DOHH2 (cell line): ENCODE results near the gene COLEC12.

Source experiments
- H3F3A ChIP-seq: fragments of 200-600 bp; sonication (generic), shearing (Covaris generic); 2 replicates; pipeline ENCODE4 v1.6.0; 2016; ENCODE audit warnings: antibody characterized with exemption, mild to moderate bottlenecking; ENCODE audit not compliant: control insufficient read depth, insufficient read depth
- H3K27ac ChIP-seq: fragments of 200-600 bp; sonication (generic); 2 replicates; pipeline ENCODE4 v1.5.1; 2014; ENCODE audit warnings: low read depth, mild to moderate bottlenecking, low read length, moderate library complexity
- H3K27me3 ChIP-seq: fragments of 200-600 bp; sonication (generic); 2 replicates; pipeline ENCODE4 v1.6.1; 2014; ENCODE audit warnings: mild to moderate bottlenecking, low read length, mixed read lengths; ENCODE audit not compliant: control insufficient read depth
- H3K36me3 ChIP-seq: fragments of 200-600 bp; sonication (generic); 2 replicates; pipeline ENCODE4 v1.6.1; 2014; ENCODE audit warnings: mild to moderate bottlenecking, low read length, moderate library complexity, mixed read lengths; ENCODE audit not compliant: control insufficient read depth
- H3K4me1 ChIP-seq: fragments of 200-600 bp; sonication (generic); 2 replicates; pipeline ENCODE4 v1.6.1; 2014; ENCODE audit warnings: mild to moderate bottlenecking, low read length, mixed read lengths; ENCODE audit not compliant: control insufficient read depth
- H3K4me2 ChIP-seq: fragments of 200-600 bp; sonication (generic); 2 replicates; pipeline ENCODE4 v1.6.0; 2014; ENCODE audit warnings: mild to moderate bottlenecking, low read length, moderate library complexity
- H3K4me3 ChIP-seq: fragments of 200-600 bp; sonication (generic); 2 replicates; pipeline ENCODE4 v1.5.1; 2014; ENCODE audit warnings: mild to moderate bottlenecking, low read length, mixed read lengths
- H3K79me2 ChIP-seq: fragments of 200-600 bp; sonication (generic); 2 replicates; pipeline ENCODE4 v1.6.1; 2014; ENCODE audit warnings: mild to moderate bottlenecking, low read length, mixed read lengths; ENCODE audit not compliant: control insufficient read depth
- H3K9me2 ChIP-seq: fragments of 200-600 bp; sonication (generic); replicated peaks from 2 replicates; pipeline ENCODE4 v1.6.1; 2014; ENCODE audit warnings: mild to moderate bottlenecking, low read length, mixed read lengths; ENCODE audit not compliant: control insufficient read depth
- H3K9me3 ChIP-seq: fragments of 200-600 bp; sonication (generic); 2 replicates; pipeline ENCODE4 v1.6.1; 2014; ENCODE audit warnings: antibody characterized with exemption, low read length, mixed read lengths; ENCODE audit not compliant: control insufficient read depth, insufficient read depth
- H4K20me1 ChIP-seq: fragments of 200-600 bp; sonication (generic); 2 replicates; pipeline ENCODE4 v1.6.0; 2014; ENCODE audit warnings: low read depth, mild to moderate bottlenecking, antibody characterized with exemption, low read length, moderate library complexity; ENCODE audit not compliant: control insufficient read depth, insufficient read depth
- EZH2phosphoT487 ChIP-seq: fragments of 200-600 bp; sonication (generic); IDR thresholded peaks from 2 replicates; pipeline ENCODE4 v1.6.1; 2017; ENCODE audit warnings: borderline replicate concordance, mild to moderate bottlenecking, antibody characterized with exemption, low read length, moderate library complexity, mixed read lengths
- TF ChIP-seq, protein P1 (sequence below): fragments of 200-600 bp; sonication (generic); IDR thresholded peaks from one replicate; pipeline ENCODE4 v1.5.1; 2014; ENCODE audit warnings: antibody characterized with exemption, mild to moderate bottlenecking, low read depth, low read length; ENCODE audit not compliant: poor library complexity, severe bottlenecking

The COLEC12 gene

GRCh38 chr18:424071-424661 lies 76.3 kb downstream of the COLEC12 start:
- no peaks in the 10 kb centered on the region for H3K36me3 ChIP-seq
- no peak overlapping the region for H3K4me2 ChIP-seq
- no peaks in the 10 kb centered on the region for H3K9me3 ChIP-seq
- H3F3A ChIP-seq, result no peaks in the 10 kb centered on the region
- no peak for TF ChIP-seq EZH2phosphoT487
- no peaks in the 10 kb centered on the region for H3K79me2 ChIP-seq
- H3K27ac ChIP-seq, result no peak overlapping the region
- H3K4me1 ChIP-seq, result no peaks in the 10 kb centered on the region
- no peaks in the 10 kb centered on the region for H3K27me3 ChIP-seq
- no peaks in the 10 kb centered on the region for H3K9me2 ChIP-seq
- H3K4me3 ChIP-seq, result no peak overlapping the region
- no peaks in the 10 kb centered on the region for H4K20me1 ChIP-seq

- no peaks in the 10 kb centered on the region for H3K4me1 ChIP-seq
- H3K36me3 ChIP-seq, result no peaks in the 10 kb centered on the region
- H3K79me2 ChIP-seq, result no peaks in the 10 kb centered on the region
- no peak overlapping the region for H3K27ac ChIP-seq
- no peak overlapping the region for H3K4me3 ChIP-seq
- H3K4me2 ChIP-seq, result no peak overlapping the region
- no peaks in the 10 kb centered on the region for H3K9me3 ChIP-seq
- no peaks in the 10 kb centered on the region for H3F3A ChIP-seq
- H4K20me1 ChIP-seq, result no peaks in the 10 kb centered on the region
- H3K9me2 ChIP-seq, result no peaks in the 10 kb centered on the region
- H3K27me3 ChIP-seq, result no peaks in the 10 kb centered on the region
- TF ChIP-seq, protein P1, sequence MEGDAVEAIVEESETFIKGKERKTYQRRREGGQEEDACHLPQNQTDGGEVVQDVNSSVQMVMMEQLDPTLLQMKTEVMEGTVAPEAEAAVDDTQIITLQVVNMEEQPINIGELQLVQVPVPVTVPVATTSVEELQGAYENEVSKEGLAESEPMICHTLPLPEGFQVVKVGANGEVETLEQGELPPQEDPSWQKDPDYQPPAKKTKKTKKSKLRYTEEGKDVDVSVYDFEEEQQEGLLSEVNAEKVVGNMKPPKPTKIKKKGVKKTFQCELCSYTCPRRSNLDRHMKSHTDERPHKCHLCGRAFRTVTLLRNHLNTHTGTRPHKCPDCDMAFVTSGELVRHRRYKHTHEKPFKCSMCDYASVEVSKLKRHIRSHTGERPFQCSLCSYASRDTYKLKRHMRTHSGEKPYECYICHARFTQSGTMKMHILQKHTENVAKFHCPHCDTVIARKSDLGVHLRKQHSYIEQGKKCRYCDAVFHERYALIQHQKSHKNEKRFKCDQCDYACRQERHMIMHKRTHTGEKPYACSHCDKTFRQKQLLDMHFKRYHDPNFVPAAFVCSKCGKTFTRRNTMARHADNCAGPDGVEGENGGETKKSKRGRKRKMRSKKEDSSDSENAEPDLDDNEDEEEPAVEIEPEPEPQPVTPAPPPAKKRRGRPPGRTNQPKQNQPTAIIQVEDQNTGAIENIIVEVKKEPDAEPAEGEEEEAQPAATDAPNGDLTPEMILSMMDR, result no peak
- TF ChIP-seq EZH2phosphoT487, result no peak
Observed at GRCh38 chr18:422966-423365, 77.5 kb downstream of the COLEC12 start.

DNA sequence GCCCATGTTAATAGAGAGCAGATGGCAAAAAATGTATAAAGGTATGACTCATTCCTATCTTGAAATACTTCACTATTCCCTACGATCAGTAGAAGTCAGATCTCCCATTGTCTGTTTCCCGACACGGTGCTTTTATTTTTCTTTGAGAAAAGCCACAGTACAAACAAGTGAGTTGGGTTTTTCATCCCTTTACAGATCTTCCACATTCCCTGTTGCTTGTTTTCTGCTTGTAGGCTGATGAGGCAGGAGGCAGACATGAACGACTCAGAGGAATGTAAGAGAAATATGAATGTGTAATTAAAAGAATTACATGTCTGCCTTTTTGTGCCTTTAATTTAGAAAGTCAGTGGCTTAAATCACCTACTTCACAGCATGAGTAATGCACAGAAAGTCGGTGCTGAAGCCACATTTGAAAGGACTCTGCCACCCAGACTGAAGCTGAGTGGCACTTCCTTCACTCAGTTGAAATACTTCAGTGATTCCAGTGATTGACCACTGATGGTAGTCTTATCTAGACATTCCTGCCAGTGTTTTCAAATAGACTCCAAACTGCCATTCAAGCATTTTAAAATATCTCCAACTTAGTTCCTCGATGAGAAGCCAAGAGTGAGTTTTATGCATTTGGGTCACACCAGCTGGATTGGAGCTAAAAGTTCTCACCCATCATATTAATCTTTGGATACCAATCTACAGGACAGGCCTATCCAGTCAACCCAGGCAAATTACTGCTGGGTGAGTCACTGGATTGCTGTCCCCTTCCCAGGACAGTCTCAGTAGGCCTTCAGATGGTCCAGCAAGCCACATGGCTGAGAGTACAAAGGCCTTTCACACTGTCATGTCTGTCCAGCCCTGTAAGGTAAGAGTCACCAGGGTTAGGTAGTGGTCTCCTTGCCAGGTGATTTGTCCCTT lies 79.0 kb downstream of the COLEC12 start:
- no peak overlapping the region for H3K4me3 ChIP-seq

More for the DNA sequence above, 79.0 kb downstream of the COLEC12 start:
- H3K4me2 ChIP-seq, result no peak overlapping the region
- H3F3A ChIP-seq, result no peaks in the 10 kb centered on the region
- no peaks in the 10 kb centered on the region for H3K36me3 ChIP-seq
- no peaks in the 10 kb centered on the region for H4K20me1 ChIP-seq
- H3K27me3 ChIP-seq, result no peaks in the 10 kb centered on the region
- no peaks in the 10 kb centered on the region for H3K9me3 ChIP-seq
- no peaks in the 10 kb centered on the region for H3K9me2 ChIP-seq
- TF ChIP-seq, protein P1, result no peak
- no peak for TF ChIP-seq EZH2phosphoT487
- H3K27ac ChIP-seq, result no peak overlapping the region
- no peaks in the 10 kb centered on the region for H3K79me2 ChIP-seq
- H3K4me1 ChIP-seq, result no peaks in the 10 kb centered on the region
